ENCODE results near the gene FOXE1.
A peak's percentile ranks its signal among the peaks of the same experiment; 100 is the strongest.

Gene FOXE1

GRCh38 chr9:97848480-97849237, 4.4 kb upstream of the FOXE1 start:
- no peak for DNase-seq

DNA sequence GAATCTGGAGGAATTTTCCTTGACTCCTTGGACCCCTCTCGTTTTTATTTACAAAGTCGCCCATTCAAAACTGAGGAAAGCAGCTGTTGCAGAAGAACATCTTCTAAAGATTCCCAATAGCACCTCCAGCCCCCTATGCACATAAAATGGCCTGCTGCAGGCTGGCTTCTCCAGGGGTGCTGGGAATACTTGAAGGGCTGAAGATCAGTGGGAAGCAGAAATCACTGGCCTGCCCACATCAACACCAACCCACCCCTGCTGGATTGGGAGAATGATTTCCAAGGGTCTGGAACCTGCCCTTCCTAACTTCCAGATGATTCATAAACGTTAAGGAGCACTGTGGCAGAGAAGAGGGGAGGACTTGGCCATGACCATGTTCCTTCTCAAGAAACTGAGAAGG, 3.0 kb upstream of the FOXE1 start:
- no peak for DNase-seq

- DNase-seq = no peak
Measured at GRCh38 chr9:97850746-97851445, 2.1 kb upstream of the FOXE1 start.

DNA sequence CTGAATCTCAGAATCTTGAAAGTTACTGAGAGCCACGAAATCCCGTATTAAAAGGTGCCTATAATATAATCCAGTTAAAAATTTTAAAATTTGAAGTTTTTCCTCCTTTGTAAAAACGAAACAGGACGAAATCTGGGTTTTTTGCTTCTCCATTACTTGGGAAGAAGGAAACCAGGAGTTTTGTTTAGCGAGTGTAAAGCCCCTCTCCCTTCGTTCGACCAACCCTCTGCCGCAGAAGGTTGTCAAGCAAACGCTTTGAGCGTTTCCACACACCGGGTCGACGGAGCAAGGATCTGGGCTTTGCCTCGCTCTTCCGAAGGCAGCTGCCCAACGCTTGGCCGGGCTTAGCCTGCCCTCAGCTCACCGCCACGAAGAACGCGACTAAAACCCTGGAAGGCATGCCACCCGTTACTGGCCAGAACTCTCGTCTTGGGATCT, 1.6 kb upstream of the FOXE1 start:
- no peak for DNase-seq

GRCh38 chr9:97852001-97852398, 1.0 kb upstream of the FOXE1 start:
- DNase-seq = no peak

DNA sequence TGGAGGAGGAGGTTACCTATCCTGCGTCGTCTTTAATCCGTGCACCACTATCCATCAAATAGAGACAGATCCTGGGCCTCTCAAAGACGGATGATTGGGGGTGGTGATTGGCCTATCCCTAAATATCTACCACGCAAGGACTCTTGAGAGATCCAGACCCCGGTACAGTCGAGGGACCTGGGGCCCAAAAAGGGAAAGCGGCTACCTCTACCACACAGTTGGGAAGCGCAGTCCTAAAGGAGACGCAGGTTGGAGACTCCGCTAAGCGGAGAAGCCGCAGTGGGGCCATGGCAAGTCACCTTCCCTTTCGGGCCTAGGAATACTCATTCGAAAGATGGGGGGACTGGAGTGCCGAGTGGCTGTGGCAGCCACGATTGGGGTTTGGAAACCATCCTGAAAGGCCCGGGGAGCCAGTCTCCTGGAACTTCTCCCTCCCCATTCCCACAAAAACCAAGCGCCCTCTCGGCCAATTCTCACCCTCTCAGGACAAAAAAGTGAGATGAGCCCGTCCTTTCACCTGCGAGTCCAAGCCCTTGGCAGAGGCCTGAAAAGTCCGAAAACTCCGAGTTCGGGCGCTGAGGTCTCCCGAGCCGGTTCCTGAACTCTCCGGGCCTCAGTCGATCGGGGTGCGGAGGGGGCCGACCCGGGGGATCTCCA, 499 bp upstream of the FOXE1 start:
- no peak for DNase-seq

GRCh38 chr9:97853844-97854695, 1.0 kb downstream of the FOXE1 start:
- peak; percentile 79 for DNase-seq

GRCh38 chr9:97854696-97855485, 1.9 kb downstream of the FOXE1 start:
- DNase-seq = no peak

GRCh38 chr9:97855486-97855875, 2.5 kb downstream of the FOXE1 start:
- no peak for DNase-seq

GRCh38 chr9:97855899-97856298, 2.9 kb downstream of the FOXE1 start:
- DNase-seq = no peak

DNA sequence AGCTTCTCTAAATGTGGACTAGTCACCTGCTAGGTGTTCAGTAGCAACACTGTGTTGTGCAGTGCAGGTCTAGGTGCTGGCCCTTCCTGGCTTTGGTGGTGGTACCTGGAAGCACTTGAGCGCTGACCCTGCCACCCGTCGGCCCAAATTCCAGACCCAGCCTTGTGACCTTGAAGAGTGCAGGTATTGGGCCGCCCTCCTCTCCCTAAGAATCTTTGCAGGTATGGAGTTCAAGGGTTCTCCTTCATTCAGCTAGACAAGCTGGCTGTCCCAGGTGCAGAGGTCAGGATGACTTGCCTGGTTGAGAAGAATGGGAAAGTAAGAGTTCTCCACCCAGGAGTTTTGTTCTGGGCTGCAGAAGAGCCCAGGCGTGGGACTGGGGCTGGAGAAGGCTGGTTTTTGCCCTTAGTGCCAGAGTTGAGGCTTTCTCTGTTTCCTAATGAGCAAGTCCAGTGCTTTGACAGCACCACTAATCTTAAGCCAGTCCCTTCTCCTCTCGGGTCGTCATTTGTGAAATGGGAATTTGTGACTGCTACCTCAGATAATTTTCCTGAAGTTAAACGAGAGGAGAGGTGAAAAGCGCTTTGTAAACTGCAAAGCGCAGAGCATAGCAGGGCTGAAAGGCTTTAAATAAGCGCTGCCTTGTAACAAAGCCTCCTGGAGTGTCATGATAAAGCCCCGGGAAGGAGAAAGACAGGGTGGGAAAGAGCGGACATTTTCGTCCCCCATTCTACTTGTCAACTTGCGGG, 4.0 kb downstream of the FOXE1 start:
- DNase-seq = no peak

- no peak for DNase-seq
Measured at GRCh38 chr9:97857606-97858392, 4.8 kb downstream of the FOXE1 start.

DNA sequence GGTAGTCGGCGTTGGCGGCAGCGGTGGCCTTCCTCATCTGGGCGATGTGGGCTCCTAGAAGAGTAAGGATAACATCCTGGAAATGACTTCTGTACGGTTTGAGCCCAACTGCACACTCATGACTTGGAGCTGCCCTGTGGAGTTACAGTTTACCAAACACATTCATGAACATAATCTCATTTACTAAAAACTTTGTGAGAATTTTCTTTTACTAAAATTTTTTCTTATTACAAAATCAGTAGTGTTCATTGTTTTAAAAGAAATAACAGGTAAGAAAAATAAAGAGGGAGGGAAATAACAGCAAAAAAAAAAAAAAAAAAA, 5.3 kb downstream of the FOXE1 start:
- DNase-seq = no peak

DNA sequence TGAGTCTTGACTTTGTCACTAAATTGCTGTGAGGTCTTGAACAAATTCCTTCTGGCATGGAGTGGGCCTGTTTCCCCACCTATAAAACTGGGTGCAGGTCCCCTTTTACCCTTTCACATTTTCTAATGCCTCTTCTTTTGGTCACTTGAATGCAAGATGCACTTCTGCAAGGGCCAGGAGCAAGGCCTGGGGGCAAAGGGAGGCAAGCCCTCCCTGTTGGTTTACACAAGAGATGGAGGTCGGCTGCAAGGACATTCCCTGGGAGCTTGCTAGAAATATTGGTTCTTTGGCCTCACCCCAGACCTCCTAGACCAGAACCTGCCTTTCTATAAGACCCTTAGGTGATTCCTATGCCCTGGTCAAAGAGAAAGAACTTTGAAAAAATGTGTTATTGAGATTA, 5.8 kb downstream of the FOXE1 start:
- no peak for DNase-seq

DNA sequence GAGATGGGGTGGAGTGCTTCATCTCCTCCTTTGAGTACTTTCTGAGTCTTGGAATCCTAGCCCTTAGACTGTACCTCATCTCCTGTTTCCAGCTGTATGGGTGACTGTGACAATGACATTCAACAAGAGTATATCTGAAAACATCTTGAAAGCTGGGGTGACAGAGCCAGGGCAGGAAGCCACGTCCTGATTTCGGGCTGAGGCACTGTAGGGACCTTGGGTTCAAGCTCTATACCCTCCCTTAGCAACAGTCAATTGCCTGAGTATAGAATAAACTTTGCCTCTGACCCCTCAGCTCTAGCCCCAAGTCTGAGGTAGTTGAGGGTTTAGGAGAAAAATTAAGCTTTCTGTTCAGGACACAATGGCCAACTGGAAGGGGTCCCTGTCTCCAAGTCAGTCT, 6.3 kb downstream of the FOXE1 start:
- DNase-seq = no peak

DNA sequence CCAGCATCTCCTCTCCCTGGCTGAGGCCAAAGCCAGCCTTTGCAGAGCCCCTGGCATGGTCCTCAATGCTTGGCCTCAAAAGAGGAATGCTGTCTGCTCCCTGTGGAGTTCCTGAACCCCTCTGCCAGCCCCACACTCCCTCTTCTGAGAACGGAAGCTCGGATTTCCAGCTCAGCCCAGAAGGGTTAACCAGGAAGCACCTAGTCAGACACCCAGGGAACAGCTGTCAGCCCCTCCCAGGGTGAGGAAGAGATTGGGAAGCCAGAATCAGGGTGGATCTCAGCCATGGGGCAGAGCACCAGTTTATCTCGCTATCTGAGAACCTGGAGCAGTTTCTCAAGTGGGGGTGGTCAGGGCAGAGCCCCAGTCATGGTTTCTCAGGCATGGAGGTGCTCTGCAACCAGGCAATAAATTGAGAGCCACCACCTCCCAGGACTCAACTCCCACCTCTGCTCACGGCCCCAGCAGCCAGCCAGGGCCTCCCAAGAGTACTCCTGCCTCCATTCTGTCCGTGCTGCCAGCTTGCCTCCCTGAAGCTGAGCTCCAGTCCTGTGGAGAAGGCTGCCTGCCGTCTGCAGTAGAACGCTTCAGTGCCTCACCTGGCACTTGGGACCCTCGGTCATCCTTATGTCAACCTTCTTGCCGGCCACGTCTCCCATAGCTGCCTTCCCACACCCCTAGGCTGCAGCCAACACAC, 7.6 kb downstream of the FOXE1 start:
- no peak for DNase-seq

- DNase-seq = no peak
Measured at GRCh38 chr9:97861148-97861475, 8.1 kb downstream of the FOXE1 start.

DNA sequence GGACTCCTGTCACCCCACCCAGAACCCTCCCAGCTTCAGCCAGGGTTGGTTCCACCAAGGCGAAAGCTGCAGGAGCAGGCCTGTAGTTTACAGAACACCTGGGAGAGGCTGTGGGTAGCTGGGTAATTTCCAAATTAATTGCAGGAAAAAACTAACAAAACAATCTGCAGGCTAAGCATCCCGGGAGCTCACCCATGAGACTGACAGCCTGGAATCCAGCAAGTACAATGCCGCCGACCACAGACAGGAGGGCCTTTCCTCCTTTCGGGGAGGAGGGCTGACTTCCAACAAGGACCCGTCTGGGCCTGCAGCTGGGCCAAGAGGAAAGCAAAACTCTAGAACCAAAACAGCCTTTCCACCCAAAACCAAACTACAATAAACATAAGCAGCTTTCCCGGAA, 10.3 kb downstream of the FOXE1 start:
- no peak for DNase-seq

- no peak for DNase-seq
Measured at GRCh38 chr9:97864396-97864795, 11.4 kb downstream of the FOXE1 start.

DNA sequence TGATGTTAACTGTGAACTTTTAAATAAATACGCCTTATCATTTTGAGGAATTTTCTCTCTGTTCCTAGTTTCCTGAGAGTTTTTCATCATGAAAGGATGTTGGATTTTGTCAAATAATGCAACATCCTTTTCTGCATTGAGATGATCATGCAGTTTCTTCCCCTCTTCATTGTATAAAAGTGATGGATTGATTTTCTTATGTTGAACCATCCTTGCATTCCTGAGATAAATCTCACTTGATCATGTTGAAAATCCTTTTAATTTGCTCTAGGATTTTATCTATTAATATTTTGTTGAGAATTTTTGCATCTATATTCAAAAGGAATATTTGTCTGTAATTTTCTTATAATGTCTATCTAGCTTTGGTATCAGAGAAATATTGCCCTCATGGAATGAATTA, 13.3 kb downstream of the FOXE1 start:
- no peak for DNase-seq
